Fibroblast of lung (primary cell): ENCODE measurements around the gene KCNQ4.

Source experiments
- CTCF ChIP-seq, 2 donors: IDR thresholded peaks in 1 of 2; conservative IDR thresholded peaks in 1 of 2; 1 replicate in 1 of 2; 2 replicates in 1 of 2; pipeline ENCODE4 v1.5.1; 2011 to 2012; ENCODE audit warnings: low read length in 2 of 2, control low read depth in 1 of 2, inconsistent platforms in 1 of 2, low read depth in 1 of 2, mild to moderate bottlenecking in 1 of 2
- EZH2 ChIP-seq: IDR thresholded peaks from 2 replicates; pipeline ENCODE4 v1.5.1; 2012; ENCODE audit warnings: low read length, control low read depth, mild to moderate bottlenecking; ENCODE audit errors: missing control alignments

- TF ChIP-seq CTCF (conservative IDR thresholded peaks at IDR 0.05 in 1 of 2, IDR thresholded peaks at IDR 0.05 in 1 of 2; ENCODE audit: low read depth in 1 of 2, low read length in 2 of 2) (no peak), EZH2 (no peak)
Observed at GRCh38 chr1:40808909-40809308, 25.3 kb downstream of the KCNQ4 start.
